HUDEP-2 (cell line): ENCODE measurements around the gene RFC4.
A peak's percentile ranks its signal among the peaks of the same experiment; 100 is the strongest.
"Not testable (repeated sequence)": the region's sequence is repeated elsewhere in the genome, so short reads cannot be mapped to it uniquely, and the experiment has no call there.

Experiments used
- DNase-seq, 76 experiments: peaks; one replicate each; lab custom pipeline; 2025; ENCODE audit not compliant: unreplicated experiment in 76 of 76; lab: John Stamatoyannopoulos, UW

RFC4 gene

GRCh38 chr3:186825872-186826409, 19.7 kb upstream of the RFC4 start:
- peak in 7 of 76 experiments; percentile 8 to 34 (median 22) for DNase-seq

GRCh38 chr3:186825294-186825821, 19.1 kb upstream of the RFC4 start:
- DNase-seq = peak in 67 of 76 experiments; percentile 5 to 75 (median 45)

GRCh38 chr3:186824430-186825139, 18.3 kb upstream of the RFC4 start:
- DNase-seq = peak in 1 of 76 experiments; percentile 4

- peak in 14 of 76 experiments; percentile 1 to 66 (median 27) for DNase-seq
Observed at GRCh38 chr3:186823386-186823785, 17.1 kb upstream of the RFC4 start.

GRCh38 chr3:186822388-186822759, 16.1 kb upstream of the RFC4 start:
- DNase-seq = not testable (repeated sequence)

GRCh38 chr3:186821429-186822387, 15.4 kb upstream of the RFC4 start:
- peak in 23 of 76 experiments; percentile 4 to 54 (median 31) for DNase-seq

- DNase-seq = no peak
Observed at GRCh38 chr3:186818956-186819355, 12.7 kb upstream of the RFC4 start.

- DNase-seq = no peak
Observed at GRCh38 chr3:186818516-186818915, 12.2 kb upstream of the RFC4 start.

GRCh38 chr3:186815435-186815834, 9.2 kb upstream of the RFC4 start:
- DNase-seq = no peak

GRCh38 chr3:186814100-186814499, 7.8 kb upstream of the RFC4 start:
- DNase-seq = no peak

GRCh38 chr3:186811313-186811712, 5.0 kb upstream of the RFC4 start:
- not testable (repeated sequence) for DNase-seq

- DNase-seq = peak in 1 of 76 experiments; percentile 8
Observed at GRCh38 chr3:186810336-186810996, 4.2 kb upstream of the RFC4 start.

GRCh38 chr3:186807231-186807630, 949 bp upstream of the RFC4 start:
- DNase-seq = no peak

- DNase-seq = not testable (repeated sequence)
Observed at GRCh38 chr3:186803447-186803846, 2.8 kb downstream of the RFC4 start.

- no peak for DNase-seq
Observed at GRCh38 chr3:186802701-186803100, 3.6 kb downstream of the RFC4 start.

- no peak for DNase-seq
Observed at GRCh38 chr3:186800285-186800684, 6.0 kb downstream of the RFC4 start.

GRCh38 chr3:186798239-186798874, 7.9 kb downstream of the RFC4 start:
- DNase-seq = no peak

GRCh38 chr3:186790261-186790981, 15.9 kb downstream of the RFC4 start:
- DNase-seq = peak in 38 of 76 experiments; percentile 6 to 73 (median 38)

GRCh38 chr3:186789554-186790260, 16.6 kb downstream of the RFC4 start:
- DNase-seq = peak in 7 of 76 experiments; percentile 41 to 69 (median 47)
